Raji (cell line): ENCODE data around the gene COL15A1.

Experiments used
- POLR2A ChIP-seq: IDR thresholded peaks from 2 replicates; pipeline ENCODE4 v1.6.1; 2011; ENCODE audit warnings: low read depth, low read length, control low read depth; ENCODE audit not compliant: insufficient read depth

COL15A1 gene

DNA sequence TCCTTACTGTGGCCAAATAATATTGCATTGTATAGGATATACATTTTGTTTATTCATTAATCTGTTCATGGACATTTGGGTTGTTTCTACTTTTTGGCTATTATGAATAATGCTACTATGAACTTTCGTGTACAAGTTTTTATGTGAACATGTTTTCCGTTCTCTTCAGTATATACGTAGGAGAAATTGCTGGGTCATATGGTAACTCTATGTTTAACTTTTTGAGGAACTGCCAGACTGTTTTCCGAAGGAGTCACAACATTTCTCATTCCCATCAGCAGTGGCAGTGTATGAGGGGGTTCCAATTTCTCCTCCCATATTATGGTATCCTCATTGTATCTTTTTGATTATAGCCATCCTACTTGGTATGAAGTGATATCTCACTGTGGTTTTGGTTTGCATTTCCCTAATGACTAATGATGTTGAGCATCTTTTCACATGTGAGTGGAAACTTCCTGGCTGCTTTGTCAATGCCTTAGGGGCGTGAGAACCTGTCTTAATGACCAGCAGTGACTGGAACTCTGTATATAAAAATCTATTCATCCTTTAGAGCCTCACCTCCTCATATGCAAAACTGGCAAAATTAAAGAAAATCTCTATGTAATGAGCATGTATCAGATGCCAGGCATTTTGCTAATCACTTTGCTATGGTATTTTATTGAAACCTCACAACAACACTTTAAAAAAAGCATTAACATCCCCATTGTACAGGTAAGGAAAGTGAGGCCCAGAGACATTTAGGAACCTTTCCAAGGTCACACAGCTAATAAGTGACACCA, 113.4 kb downstream of the COL15A1 start:
- no peak for TF ChIP-seq POLR2A

DNA sequence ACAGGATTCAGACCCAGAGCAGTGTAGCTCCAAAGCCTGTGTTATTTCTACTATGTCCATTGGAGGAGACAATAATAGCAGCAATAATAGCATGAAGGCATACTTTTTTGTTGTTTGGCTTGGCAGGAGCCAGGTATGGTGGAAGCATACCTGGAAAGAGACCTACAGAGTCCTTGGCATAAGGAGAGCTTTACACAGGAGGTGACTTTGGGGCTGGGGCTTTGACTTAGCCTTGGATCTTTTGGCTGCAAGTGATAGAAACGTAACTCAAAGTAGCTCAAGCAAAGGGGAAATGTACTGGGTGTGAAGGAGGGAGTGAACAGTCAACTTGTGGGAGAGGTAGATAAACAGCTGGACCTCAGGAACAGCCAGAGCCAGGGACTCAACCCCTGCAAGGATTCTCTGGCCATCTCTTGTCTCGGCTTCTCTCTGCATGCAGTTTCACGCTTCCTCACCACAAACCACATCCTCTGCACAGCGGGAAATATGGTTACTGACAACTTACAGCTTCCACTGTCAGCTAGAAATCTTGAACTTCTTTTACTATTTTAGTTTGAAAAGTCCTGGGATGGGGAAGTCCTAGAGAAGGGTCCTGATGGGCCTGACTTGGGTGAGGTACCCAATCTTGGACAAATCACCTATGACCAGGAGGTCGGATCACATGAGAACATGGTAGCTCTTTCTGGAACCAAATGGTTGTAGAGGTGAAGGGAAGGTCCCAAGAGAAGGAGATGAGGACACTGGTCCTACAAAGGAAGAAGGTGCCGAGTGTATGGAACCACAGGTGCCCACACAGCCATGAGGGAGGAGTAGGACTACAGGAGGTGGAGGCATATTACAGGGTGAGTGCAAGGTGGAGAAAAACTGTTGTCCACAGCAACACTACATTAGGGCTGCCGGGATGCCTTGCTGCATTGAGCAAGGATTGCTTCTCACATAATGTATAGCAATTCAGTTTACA, 114.2 kb downstream of the COL15A1 start:
- TF ChIP-seq POLR2A = no peak

DNA sequence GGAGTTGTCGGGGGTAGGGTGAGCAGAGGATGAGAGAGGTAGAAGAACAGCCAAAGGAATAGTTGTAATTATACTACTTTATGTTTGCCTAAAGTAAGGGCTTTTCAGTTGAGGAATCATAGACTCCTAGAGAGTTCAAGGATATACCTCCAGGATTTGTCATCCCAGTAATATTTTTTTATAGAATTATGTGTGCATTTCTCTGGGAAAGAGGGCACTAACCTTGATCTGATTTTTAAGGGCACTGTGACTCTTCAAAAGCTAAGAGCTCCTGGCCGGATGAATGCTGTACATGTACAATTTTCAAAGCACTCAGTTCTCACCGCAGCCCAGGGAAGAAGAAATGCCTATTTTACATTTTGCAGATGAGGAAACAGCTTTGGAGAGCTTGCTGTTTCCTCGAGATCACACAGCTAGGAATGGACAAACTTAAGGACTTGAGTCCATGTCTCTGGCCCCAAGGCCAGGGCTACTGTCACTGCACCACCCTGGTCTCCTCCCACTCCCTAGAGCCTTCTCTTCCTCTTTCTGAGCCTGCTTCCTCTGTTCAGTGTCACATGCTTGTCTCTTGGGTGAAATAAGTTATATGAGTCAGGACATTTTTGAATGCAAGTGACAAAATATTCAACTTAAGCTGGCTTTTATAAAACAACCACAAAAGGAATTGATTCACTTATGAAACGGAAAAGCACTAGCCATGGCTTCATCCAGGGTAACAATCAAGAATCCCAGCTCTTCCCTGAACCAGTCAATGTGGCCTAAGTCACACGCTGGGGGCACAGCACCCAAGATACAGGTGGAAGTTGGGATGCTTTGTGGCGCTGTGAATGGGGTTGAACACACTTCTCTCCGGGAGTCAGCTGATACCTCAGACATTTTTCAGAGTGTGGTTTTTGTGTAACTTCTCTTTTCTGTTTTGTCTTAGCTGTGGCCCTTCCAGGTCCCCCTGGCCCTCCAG, 115.5 kb downstream of the COL15A1 start:
- TF ChIP-seq POLR2A = no peak

DNA sequence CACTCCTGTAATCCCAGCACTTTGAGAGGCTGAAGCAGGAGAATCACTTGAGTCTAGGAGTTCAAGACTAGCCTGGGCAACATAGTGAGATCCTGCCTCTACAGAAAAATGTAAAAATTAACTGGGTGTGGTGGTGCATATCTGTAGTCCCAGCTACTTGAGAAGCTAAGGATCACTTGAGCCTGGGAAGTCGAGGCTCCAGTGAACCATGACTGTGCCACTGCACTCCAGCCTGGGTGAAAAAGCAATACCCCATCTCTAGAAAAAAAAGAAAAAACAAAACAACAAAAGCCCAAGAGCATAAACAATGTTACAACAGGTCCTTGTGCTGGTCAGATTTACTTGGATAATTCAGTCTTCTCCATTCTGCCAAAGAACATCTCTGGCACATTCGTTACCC, 116.9 kb downstream of the COL15A1 start:
- no peak for TF ChIP-seq POLR2A

DNA sequence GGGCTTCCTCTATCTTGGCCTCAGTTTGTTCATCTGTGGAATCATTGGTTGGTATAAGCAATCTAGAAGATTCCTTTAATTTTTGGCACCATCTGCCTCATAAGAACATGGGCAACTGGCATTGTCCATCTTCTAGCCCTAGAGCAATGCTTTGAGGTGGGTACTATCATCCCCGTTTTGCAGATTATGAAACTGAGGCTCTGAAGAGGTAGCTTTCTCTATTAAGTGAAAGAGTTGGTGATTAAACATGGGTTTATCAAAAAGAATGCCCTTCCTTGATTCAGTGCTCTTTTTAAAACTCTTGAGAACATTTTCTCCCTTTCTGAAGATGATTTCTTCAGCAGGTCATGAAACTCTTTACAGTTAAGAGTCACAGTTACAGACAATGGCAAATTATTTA, 118.8 kb downstream of the COL15A1 start:
- no peak for TF ChIP-seq POLR2A

DNA sequence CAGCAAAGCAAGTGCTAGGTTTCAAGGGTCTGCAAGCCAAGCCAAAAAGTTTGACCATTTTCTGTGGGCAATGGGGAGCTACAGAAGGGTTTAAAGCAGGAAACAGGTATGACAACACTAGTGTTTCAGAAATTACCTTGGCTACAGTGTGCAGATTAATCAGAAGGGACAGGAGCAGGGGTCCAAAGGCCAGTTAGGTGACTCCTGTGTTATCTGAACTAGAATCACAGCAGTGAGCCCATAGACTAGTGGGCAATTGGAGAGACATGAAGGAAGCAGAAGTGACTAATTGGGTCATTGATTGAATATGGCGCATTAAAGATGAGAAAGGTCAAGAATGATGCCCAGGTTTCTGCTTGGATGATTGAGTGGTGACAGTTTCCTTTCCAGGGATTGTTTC, 119.8 kb downstream of the COL15A1 start:
- no peak for TF ChIP-seq POLR2A

DNA sequence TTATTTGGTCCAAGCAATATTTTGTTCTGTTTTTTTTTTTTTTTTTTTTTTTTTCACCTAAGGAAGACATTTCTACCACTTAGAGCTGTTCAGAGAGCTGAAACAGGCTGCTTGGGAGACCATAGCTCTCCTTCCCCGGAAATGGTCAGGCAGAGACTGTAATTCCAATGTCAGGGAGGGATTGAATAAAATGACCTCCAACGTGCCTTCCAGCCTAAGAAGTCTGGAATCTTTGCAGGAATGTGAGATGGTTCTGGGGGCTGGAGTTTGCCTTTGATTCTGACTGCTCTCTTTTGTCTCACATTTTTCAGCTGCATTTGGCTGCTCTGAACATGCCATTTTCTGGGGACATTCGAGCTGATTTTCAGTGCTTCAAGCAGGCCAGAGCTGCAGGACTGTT, 122.9 kb downstream of the COL15A1 start:
- no peak for TF ChIP-seq POLR2A

DNA sequence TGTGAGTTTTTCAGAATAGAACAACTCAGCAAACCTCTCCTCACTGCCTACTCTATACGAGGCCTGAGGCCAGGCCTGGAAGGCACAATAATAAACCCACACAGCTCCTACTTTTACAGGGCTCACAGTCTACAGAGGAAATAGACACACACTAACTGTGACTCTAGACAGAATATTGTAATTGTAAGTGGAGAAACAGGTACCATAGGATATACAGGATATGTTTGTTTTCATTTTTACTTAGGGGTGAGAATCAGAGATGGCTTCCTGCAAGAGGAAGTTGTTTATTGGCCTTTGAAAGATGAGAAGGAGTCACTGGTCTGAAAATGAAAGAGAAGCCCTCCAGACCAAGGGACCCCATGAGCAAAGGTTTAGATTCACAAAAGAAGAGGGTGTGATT, 125.4 kb downstream of the COL15A1 start:
- no peak for TF ChIP-seq POLR2A

DNA sequence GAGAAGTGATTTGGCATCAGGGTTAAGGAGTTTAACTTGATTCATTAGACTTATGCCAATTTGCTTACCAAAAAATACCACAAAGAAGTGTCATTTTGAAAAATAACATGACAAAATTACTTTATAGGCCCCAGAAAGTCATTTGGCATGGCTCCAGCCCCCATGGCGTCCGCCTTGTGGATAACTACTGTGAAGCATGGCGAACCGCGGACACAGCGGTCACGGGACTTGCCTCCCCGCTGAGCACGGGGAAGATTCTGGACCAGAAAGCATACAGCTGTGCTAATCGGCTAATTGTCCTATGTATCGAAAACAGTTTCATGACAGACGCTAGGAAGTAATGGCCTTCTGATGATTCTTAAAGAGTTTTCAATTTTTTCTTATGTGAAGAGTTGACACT, 125.8 kb downstream of the COL15A1 start:
- TF ChIP-seq POLR2A = no peak

DNA sequence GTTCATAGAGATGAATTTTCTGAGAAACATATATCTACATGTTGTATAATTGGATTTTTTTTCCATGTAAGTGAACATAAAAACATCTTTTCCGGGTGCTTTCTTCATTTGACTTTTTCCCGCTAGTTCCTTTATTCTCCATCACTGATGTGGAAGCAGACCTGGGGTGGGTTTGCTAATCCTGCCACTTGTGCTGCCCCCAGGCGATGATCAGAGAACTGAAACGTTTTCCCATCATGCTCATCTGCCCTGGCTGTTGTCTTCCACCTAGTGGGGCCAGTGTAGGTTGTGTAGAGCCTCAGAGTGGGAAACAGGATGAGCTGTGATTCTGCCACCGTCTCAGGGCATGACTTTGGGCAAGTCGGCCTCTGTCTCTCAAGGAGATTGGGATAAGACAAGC, 127.0 kb downstream of the COL15A1 start:
- no peak for TF ChIP-seq POLR2A

DNA sequence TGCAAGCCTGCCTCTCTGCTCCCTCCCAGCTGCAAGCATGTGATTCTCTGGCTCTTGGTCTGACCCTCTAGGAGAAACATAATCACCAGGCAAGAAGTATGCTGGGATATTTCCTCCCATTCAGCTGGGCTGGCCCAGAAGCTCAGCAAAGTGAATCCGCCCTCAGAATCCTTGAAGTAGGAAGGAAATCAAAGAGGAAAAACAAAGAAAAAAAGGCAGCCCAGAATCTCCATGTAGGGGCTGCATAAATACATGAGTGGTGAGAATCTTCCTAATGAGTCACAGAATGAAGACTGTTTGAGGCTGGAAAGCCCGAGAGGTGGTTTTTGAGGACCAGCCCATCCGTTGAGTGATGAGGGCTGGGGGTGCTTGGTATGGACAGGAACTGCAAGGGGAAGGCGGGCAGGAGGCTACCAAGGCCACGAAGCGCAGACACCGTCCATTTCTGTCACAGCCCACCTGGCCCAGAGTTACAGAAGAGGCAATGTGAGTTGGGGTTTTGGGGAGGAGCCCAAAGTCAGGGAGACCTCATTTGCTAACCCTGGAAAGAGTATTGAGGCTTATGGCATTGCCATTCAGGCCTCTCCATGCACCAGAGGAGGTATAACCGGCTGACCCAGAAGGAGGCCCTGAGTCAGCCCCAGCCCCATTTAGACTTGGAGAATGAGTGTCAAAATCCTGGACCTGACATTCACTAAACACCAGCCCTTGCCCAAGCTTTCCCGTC, 127.8 kb downstream of the COL15A1 start:
- no peak for TF ChIP-seq POLR2A

DNA sequence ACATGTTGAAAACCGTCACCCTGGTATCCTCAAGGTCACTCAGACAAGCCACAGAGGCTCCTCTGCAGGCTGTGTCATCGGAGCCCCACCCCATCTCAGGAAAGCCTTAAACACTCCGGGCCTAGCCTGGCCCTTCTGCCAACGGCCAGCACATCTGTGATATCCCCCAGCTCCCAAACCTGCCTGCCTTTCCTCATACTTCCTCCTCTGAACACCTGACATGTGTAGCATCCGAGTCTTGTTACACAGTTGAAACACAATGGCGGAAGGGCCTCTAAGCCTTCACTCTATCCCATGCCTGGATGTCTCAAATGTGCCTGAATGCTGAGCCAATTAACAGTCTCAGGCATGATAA, 128.3 kb downstream of the COL15A1 start:
- no peak for TF ChIP-seq POLR2A

DNA sequence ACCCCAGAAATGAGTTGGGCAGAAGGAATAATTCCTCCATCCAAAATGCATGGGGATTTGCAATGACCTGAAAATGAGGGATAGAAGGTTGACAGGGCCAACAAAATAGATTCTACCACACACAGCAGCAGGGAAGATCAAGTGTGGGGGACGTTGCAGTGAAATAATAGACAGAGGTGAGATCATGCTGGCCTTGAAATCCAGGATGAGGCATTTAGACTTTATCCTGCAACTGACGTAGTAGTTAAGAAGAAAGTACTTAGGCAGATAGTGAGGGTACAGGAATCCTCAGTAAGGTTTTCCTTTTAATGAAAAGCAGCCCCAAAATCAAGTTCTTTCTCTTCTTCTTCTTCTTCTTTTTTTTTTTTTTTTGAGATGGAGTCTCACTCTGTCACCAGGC, 129.6 kb downstream of the COL15A1 start:
- no peak for TF ChIP-seq POLR2A

DNA sequence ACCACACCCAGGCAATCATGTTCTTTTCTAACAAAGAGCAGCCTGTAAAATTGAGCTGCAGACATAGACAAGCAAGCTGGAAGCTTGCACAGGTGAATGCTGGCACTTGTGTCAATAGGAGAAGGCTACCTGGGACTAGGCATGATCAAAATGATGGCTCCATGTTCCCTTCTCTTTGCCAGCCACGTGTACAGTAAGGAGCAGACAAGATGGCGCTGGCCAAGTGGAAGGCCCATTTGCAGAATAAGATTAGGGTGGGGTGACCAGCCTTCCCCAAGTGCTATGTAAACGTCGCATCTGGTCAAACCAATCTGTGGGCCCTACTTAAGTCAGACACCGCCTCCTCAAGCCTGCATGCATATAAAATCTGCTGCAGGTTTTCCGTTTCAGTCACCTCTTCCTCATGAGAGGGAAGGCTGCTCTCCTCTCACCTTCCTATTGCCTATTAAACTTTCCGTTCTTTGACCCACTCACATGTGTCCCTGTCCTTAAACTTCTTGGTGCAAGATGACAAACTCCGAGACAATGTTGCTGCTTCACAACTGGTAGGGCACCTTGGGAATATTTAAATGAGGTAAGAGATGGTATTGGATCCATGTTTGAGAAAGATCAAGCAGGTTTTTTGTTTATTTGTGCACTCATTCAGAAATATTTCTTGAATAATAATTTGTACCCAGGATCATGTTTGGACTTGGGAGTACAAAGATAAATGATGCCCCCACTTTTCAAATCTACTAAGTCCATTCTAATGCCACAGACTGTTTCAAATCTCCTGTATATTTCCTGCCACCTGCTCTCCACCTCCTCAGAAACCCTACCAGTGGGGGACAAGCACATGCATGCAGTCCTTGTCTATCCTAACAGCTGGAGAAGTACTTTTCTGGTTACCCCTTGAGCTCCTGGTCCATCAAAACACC, 130.5 kb downstream of the COL15A1 start:
- TF ChIP-seq POLR2A = no peak

DNA sequence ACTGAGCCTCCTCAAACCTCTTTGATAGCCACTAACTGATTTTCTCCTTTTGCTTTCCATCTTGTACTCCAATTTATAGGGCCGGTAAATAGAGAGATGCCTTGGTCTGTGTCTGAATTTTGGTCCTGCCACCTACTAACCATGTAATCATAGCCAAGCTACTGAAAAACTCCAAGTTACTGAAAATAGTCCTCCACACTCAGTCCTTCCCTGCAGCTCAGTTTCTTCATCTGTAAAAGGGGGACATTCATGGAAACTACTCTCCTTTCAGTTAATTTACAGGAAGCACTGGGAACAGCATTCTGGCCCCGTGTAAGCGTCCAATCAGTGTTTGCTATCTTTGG, 131.2 kb downstream of the COL15A1 start:
- TF ChIP-seq POLR2A = no peak
